ENCODE results near the gene CSPG4.
"Not testable (repeated sequence)": the region's sequence is repeated elsewhere in the genome, so short reads cannot be mapped to it uniquely, and the experiment has no call there.

The CSPG4 gene

DNA sequence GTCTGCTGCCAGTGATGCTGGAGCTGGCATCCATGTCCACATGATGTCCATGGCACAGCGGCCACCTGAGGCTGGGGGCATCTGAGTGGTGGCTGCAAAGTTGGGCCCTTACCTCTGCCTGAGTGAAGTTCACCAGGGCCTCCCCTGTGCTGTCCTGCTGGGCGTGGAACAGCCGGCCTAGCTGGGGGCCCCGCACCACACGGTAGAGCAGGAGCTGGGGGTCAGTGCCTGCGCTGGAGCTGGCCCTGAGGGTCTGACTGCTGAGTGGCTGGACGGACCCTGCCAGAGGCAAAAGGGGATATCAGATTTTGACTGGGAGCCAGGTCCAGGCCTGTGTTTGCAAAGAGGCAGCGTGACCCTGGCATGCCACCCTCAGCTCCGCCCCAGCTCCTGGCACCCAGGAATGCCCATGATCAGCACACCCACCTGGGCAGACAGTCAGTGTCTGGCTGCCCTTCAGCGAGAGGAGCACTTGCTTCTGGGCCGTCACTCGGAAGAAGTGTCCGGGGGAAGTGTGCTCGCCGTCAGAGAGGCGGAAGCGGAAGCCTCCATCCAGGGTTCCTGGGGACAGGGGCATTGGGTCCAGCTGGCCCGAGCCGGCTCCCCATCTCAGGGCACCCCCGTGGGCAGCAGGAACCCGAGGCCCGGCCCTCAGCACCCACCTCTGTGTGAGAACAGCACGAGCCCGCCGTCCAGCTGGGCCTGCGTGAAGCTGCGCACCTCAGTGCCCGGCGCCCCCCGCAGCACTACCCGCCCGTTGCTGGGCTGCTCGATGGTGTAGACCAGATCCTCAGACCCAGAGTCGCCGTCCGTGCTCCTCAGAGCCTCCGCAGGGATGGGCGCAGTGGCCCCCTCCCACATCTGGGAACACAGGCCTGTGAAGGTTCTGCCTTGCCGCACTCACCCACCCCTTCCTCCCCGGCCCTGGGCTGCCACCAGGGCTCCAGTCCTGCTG lies 30.2 kb downstream of the CSPG4 start:
- no peak for DNase-seq (ENCODE audit: low read depth, low spot score)
- no peak for TF ChIP-seq CTCF (IDR thresholded peaks at IDR 0.05; ENCODE audit: insufficient read depth, low read length, missing control alignments)
- no peak overlapping the region for H3K4me3 ChIP-seq (ENCODE audit: low read depth, low read length)
- ChIA-PET POLR2A (no interaction called here), CTCF (interaction anchor here (0.7 to 6.0 kb wide), 14 partner anchors 9 to 315 kb away, joined by 3 to 116 read pairs (median 10); partner anchors contain the start of genes IMP3, MAN2C1, SNUPN and SNX33)

GRCh38 chr15:75680007-75680789 lies 32.5 kb downstream of the CSPG4 start:
- CTCF ChIA-PET = interaction anchor here (0.7 to 3.1 kb wide), 7 partner anchors 12 to 312 kb away, joined by 3 to 21 read pairs (median 11); partner anchors contain the start of gene MAN2C1
- TF ChIP-seq CTCF (IDR thresholded peaks at IDR 0.05; ENCODE audit: insufficient read depth, low read length, missing control alignments) = no peak
- POLR2A ChIA-PET = no interaction called here
- no peak overlapping the region for H3K4me3 ChIP-seq (ENCODE audit: low read depth, low read length)
- DNase-seq (ENCODE audit: low read depth, low spot score) = no peak

- DNase-seq (ENCODE audit: low read depth, low spot score); H3K4me3 ChIP-seq (ENCODE audit: low read depth, low read length); POLR2A ChIA-PET: not testable (repeated sequence)
- CTCF ChIA-PET = interaction anchor here (0.7 to 2.4 kb wide), 6 partner anchors 9 to 311 kb away, joined by 3 to 10 read pairs (median 6); partner anchors contain the start of gene MAN2C1
Observed at GRCh38 chr15:75678324-75678690, 34.3 kb downstream of the CSPG4 start.

DNA sequence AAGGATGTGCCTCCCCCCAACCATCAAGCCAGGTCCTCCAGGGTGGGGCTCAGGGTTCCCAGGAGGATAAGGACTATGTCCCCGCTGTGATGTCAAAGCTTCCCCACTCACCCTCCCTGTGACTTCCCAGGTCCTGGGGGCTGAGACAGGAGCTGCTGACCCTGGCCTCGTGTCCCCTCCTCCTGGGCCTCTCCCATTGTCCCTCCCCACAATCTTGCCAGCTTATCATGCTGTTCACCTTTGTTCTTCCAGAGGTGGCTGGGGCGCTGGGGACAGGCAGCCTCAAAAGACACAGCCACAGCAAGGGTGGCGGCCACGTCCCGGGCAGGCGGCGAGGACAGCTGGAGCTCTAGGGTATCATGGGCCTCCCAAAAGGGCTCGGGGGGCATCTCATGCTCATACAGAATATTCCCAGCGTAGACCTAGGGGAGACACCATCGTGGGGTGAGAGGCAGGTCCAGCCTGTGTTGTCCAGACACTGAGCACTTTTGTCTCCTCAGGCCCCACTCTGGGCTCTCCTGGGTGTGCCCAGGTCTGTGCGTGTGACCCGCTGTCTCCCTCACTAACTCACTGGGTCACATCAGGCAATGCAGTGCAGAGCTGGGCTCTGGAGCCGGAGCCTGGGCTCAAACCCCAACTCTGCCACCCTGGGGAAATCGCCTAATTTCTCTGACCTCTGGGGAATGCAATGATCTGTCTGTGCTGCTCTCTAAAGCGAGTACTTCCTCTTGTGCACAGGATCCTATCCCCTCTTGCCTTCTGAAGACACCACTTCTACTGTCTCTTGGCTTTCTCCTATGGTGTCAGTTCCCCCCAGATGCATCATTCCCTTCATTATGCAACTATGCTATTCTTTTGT lies 35.0 kb downstream of the CSPG4 start:
- DNase-seq (ENCODE audit: low read depth, low spot score) = no peak
- CTCF ChIA-PET = interaction anchor here (0.7 to 2.4 kb wide), 6 partner anchors 9 to 310 kb away, joined by 3 to 10 read pairs (median 6); partner anchors contain the start of gene MAN2C1
- no peak for TF ChIP-seq CTCF (IDR thresholded peaks at IDR 0.05; ENCODE audit: insufficient read depth, low read length, missing control alignments)
- POLR2A ChIA-PET = no interaction called here
- no peak overlapping the region for H3K4me3 ChIP-seq (ENCODE audit: low read depth, low read length)

DNA sequence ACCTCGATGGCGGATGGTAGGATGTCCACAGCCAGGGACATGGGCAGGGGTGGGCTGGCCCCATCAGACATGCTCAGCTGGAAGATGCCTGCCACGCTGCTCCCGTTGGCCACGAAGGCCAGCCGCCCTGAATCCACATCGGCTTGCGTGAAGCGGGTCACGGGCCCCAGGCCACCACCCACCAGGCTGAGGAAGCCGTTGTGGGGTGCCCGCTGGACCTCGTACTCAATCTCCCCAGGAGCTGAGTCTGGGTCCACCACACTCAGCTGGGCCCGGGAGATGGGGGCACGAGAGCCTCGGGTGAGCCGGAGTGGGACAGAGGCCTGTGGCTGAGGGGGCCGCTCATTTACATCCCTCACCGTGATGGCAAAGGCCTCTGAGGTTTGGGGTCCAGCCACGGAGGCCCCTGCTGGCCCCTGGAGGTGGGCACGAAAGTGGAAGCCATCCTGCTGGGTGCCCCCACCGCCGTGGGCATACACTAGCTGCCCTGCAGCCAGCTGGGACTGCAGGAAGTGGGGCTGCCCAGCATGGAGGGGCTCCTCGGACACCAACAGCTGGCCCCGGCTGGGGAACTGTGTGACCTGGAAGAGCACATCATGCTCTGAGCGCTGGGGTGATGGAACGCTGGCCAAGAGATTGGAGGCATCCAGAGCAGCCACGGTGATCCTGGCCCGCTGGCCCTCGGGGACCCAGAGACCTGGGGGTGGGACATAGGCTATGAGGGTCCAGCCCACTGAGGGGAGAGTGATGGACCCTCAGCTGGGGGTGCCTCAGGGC lies 35.8 kb downstream of the CSPG4 start:
- POLR2A ChIA-PET = no interaction called here
- no peak for DNase-seq (ENCODE audit: low read depth, low spot score)
- H3K4me3 ChIP-seq (ENCODE audit: low read depth, low read length) = no peak overlapping the region
- CTCF ChIA-PET = interaction anchor here (1.1 to 2.4 kb wide), 4 partner anchors 10 to 309 kb away, joined by 6 to 10 read pairs (median 8); partner anchors contain the start of gene MAN2C1
- no peak for TF ChIP-seq CTCF (IDR thresholded peaks at IDR 0.05; ENCODE audit: insufficient read depth, low read length, missing control alignments)
